GM23338 (cell line): Measurements from ENCODE around the gene CCDC181. TPM values are rescaled to one million over a fixed set of nuclear protein-coding genes. Genes with fewer than 3 reads are reported as not detected.

ENCODE experiments used
- ATAC-seq: fragments of 200-7000 bp; cut with Tn5 transposase; 3 replicates; pipeline ENCODE4 v1.9.1; 2020
- DNase-seq: peaks from one replicate; pipeline ENCODE4 v3.0.0-alpha.2; 2015; ENCODE audit warnings: low spot score
- H2AFZ ChIP-seq: fragments of 200-600 bp; sonication (generic); 2 replicates; pipeline ENCODE4 v1.8.0; 2016; ENCODE audit warnings: antibody characterized with exemption, mild to moderate bottlenecking, moderate library complexity
- H3F3A ChIP-seq: fragments of 200-600 bp; sonication (generic); replicated peaks from 2 replicates; pipeline ENCODE4 v1.8.0; 2017; ENCODE audit warnings: antibody characterized with exemption, mixed run types, low read depth
- H3K27ac ChIP-seq: fragments of 200-600 bp; sonication (generic); 2 replicates; pipeline ENCODE4 v1.6.1; 2016; ENCODE audit warnings: low read depth
- H3K27me3 ChIP-seq: fragments of 200-600 bp; sonication (generic); 2 replicates; pipeline ENCODE4 v1.8.0; 2016; ENCODE audit warnings: mild to moderate bottlenecking, mixed run types, moderate library complexity; ENCODE audit not compliant: insufficient read depth
- H3K36me3 ChIP-seq: fragments of 200-600 bp; sonication (generic); 2 replicates; pipeline ENCODE4 v1.8.0; 2016; ENCODE audit warnings: mild to moderate bottlenecking; ENCODE audit not compliant: insufficient read depth
- H3K4me1 ChIP-seq: fragments of 200-600 bp; sonication (generic); 2 replicates; pipeline ENCODE4 v1.8.0; 2016; ENCODE audit warnings: mild to moderate bottlenecking, moderate library complexity; ENCODE audit not compliant: insufficient read depth
- H3K4me2 ChIP-seq: fragments of 200-600 bp; sonication (generic); 2 replicates; pipeline ENCODE4 v1.7.1; 2017; ENCODE audit warnings: mixed run types
- H3K4me3 ChIP-seq: fragments of 200-600 bp; sonication (generic); 2 replicates; pipeline ENCODE4 v1.6.1; 2016; ENCODE audit warnings: mixed run types
- H3K79me2 ChIP-seq: fragments of 200-600 bp; sonication (generic); replicated peaks from 2 replicates; pipeline ENCODE4 v1.8.0; 2017; ENCODE audit warnings: mild to moderate bottlenecking; ENCODE audit not compliant: insufficient read depth
- H3K9me2 ChIP-seq: fragments of 200-600 bp; sonication (generic); 2 replicates; pipeline ENCODE4 v1.8.0; 2017; ENCODE audit not compliant: insufficient read depth
- H4K20me1 ChIP-seq: fragments of 200-600 bp; sonication (generic); replicated peaks from 2 replicates; pipeline ENCODE4 v1.8.0; 2017; ENCODE audit warnings: mild to moderate bottlenecking; ENCODE audit not compliant: insufficient read depth
- H3K27ac Mint-ChIP-seq: 2 replicates; pipeline ENCODE4 v1.8.0; 2020; ENCODE audit warnings: inconsistent platforms, mild to moderate bottlenecking, moderate library complexity, mixed read lengths
- H3K27me3 Mint-ChIP-seq: 3 replicates; pipeline ENCODE4 v1.8.0; 2022; ENCODE audit warnings: low read depth, mild to moderate bottlenecking, moderate library complexity, mixed read lengths, inconsistent platforms; ENCODE audit not compliant: insufficient read depth, poor library complexity
- H3K36me3 Mint-ChIP-seq: 3 replicates; pipeline ENCODE4 v1.8.0; 2021; ENCODE audit warnings: low read depth, mild to moderate bottlenecking, inconsistent platforms, moderate library complexity, mixed read lengths
- H3K4me1 Mint-ChIP-seq: 3 replicates; pipeline ENCODE4 v1.8.0; 2020; ENCODE audit warnings: mild to moderate bottlenecking, inconsistent platforms, mixed read lengths
- H3K4me3 Mint-ChIP-seq: 3 replicates; pipeline ENCODE4 v1.8.0; 2021; ENCODE audit warnings: moderate library complexity, mild to moderate bottlenecking, inconsistent platforms, mixed read lengths
- H3K9me3 Mint-ChIP-seq: 3 replicates; pipeline ENCODE4 v1.8.0; 2020; ENCODE audit warnings: moderate library complexity, mild to moderate bottlenecking, inconsistent platforms, mixed read lengths
- CTCF ChIP-seq, 2 experiments: fragments of 200-600 bp in 1 of 2; sonication (generic) in 1 of 2; conservative IDR thresholded peaks; 2 replicates each; pipeline versions ENCODE4 v1.5.1 to v1.6.1; 2016 to 2017; ENCODE audit warnings: antibody characterized with exemption in 2 of 2, low read depth in 2 of 2, mild to moderate bottlenecking in 2 of 2, moderate library complexity in 1 of 2
- EZH2 ChIP-seq: fragments of 200-600 bp; sonication (generic); IDR thresholded peaks from one replicate; pipeline ENCODE4 v1.8.0; 2017; ENCODE audit warnings: antibody characterized with exemption, mild to moderate bottlenecking, low read depth; ENCODE audit not compliant: unreplicated experiment
- JUNB ChIP-seq: IDR thresholded peaks from one replicate; pipeline ENCODE4 v1.6.1; 2016; ENCODE audit warnings: antibody characterized with exemption; ENCODE audit not compliant: unreplicated experiment
- NANOG ChIP-seq: IDR thresholded peaks from 2 replicates; pipeline ENCODE4 v1.6.1; 2016; ENCODE audit warnings: antibody characterized with exemption, borderline replicate concordance
- POLR2AphosphoS5 ChIP-seq: IDR thresholded peaks from 2 replicates; pipeline ENCODE4 v1.6.1; 2016; ENCODE audit warnings: antibody characterized with exemption, low read depth
- STAT1 ChIP-seq: IDR thresholded peaks from one replicate; pipeline ENCODE4 v1.6.1; 2016; ENCODE audit warnings: antibody characterized with exemption; ENCODE audit not compliant: unreplicated experiment
- ZNF114 ChIP-seq: fragments of 250-450 bp; sonication (Bioruptor Pico); IDR thresholded peaks from 2 replicates; pipeline ENCODE4 v1.5.0; 2020; ENCODE audit warnings: mild to moderate bottlenecking, moderate library complexity
- ZNF331 ChIP-seq: fragments of 250-450 bp; sonication (Bioruptor Pico); IDR thresholded peaks from 2 replicates; pipeline ENCODE4 v1.5.0; 2020; ENCODE audit warnings: low read depth, mild to moderate bottlenecking, moderate library complexity
- ZNF462 ChIP-seq: fragments of 250-450 bp; sonication (Bioruptor Pico); IDR thresholded peaks from 2 replicates; pipeline ENCODE4 v1.5.0; 2020; ENCODE audit warnings: mild to moderate bottlenecking, moderate library complexity
- polyA plus RNA-seq: library from polyadenylated mRNA; unstranded; fragments of >200 nt; fragmentation: Nextera tagmentation; extraction: Ambion mirVana; gene quantifications from 2 replicates; pipeline ENCODE4 v1.2.1, GENCODE V29; 2016
- total RNA-seq: library from RNA; depleted of rRNA; stranded (reverse); fragments of >200 nt; shearing (Covaris generic); gene quantifications from 2 replicates; pipeline ENCODE4 v1.2.3, GENCODE V29; 2014

The CCDC181 gene
- total and polyA plus RNA-seq, 2 experiments from 2014 or later: 3.4 to 9.0 TPM

DNA sequence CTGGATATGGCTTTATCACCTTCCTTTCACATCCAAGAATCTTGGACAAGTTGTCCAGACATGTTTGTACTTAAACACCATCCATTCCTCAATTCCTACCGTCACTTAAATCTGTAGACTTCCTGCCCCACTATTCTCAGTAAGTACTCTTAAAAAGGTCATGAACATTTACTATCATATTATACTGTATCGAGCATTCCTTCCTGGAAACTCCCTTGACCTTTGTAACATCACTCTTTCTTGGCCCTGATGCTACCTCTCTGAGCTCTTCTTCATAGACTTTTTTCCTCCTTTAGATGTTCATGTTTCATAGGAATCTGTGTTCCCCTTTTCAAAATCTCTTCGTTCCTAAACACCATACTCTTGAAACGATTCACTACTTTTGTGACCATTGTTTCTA, 43.8 kb downstream of the CCDC181 start:
- H4K20me1 ChIP-seq: no peaks in the 10 kb centered on the region
- TF ChIP-seq NANOG (no peak), CTCF (conservative IDR thresholded peaks at IDR 0.05; ENCODE audit: low read depth in 2 of 2) (no peak), POLR2AphosphoS5 (no peak), STAT1 (no peak), ZNF114 (CRISPR knock-in tag) (no peak), EZH2 (no peak), ZNF462 (no peak), JUNB (no peak), ZNF331 (CRISPR knock-in tag) (no peak)
- H3K4me2 ChIP-seq: no peak overlapping the region
- H3K4me3 ChIP-seq: no peak overlapping the region
- no peaks in the 10 kb centered on the region for H3K9me3 Mint-ChIP-seq
- no peak overlapping the region for H3K4me3 Mint-ChIP-seq
- no peak overlapping the region for H2AFZ ChIP-seq
- ATAC-seq: no peak
- no peaks in the 10 kb centered on the region for H3K27me3 Mint-ChIP-seq
- no peak for DNase-seq
- H3K36me3 Mint-ChIP-seq: peaks cover 3% of the 10 kb centered on the region; the same call in 2 of the 3 replicates
- H3K79me2 ChIP-seq: no peaks in the 10 kb centered on the region
- no peaks in the 10 kb centered on the region for H3K4me1 Mint-ChIP-seq
- no peak overlapping the region for H3K27ac ChIP-seq
- H3K36me3 ChIP-seq: peaks cover 16% of the 10 kb centered on the region; the same call in 1 of the 2 replicates
- no peaks in the 10 kb centered on the region for H3K27me3 ChIP-seq
- H3K9me2 ChIP-seq: no peaks in the 10 kb centered on the region
- H3F3A ChIP-seq: no peaks in the 10 kb centered on the region
- H3K27ac Mint-ChIP-seq: no peak overlapping the region
- H3K4me1 ChIP-seq: no peaks in the 10 kb centered on the region
